AG04450 (cell line): ENCODE data around the gene NUDT22. TPM values are rescaled to one million over a fixed set of nuclear protein-coding genes. Genes with fewer than 3 reads are reported as not detected.

Source experiments
- CTCF ChIA-PET: fragments of 300-600, 350-600 bp; formaldehyde crosslinking; extraction: SDS; loops from one replicate; lab custom pipeline; 2022; ENCODE audit warnings: antibody characterized with exemption, inconsistent platforms; lab: Charles Lee
- POLR2A ChIA-PET: fragments of 350-600 bp; formaldehyde crosslinking; extraction: SDS; loops from one replicate; lab custom pipeline; 2021; ENCODE audit warnings: antibody characterized with exemption, inconsistent platforms; lab: Yijun Ruan, JAX
- DNase-seq: peaks from one replicate; pipeline ENCODE4 v3.0.0-alpha.2; 2011; ENCODE audit warnings: low read depth, low spot score
- H3K27ac ChIP-seq: one replicate; pipeline ENCODE4 v1.5.1; 2012; ENCODE audit warnings: low read depth, low read length, control low read depth
- H3K27me3 ChIP-seq: one replicate; pipeline ENCODE4 v1.6.0; 2012; ENCODE audit warnings: low read length; ENCODE audit not compliant: control insufficient read depth, insufficient read depth
- H3K4me3 ChIP-seq: 2 replicates; pipeline ENCODE4 v1.5.1; 2011; ENCODE audit warnings: mild to moderate bottlenecking, low read depth, low read length, control low read depth
- H3K9me3 ChIP-seq: 2 replicates; pipeline ENCODE4 v1.5.1; 2012; ENCODE audit warnings: low read length; ENCODE audit not compliant: control insufficient read depth, insufficient read depth
- polyA plus RNA-seq: library from polyadenylated mRNA; depleted of rRNA; stranded (reverse); fragments of >200 nt; gene quantifications from 2 replicates; pipeline ENCODE4 v1.2.3, GENCODE V29; 2011; rRNA removed
- TF ChIP-seq, protein P1 (sequence below): IDR thresholded peaks from 2 replicates; pipeline ENCODE4 v1.5.1; 2011; ENCODE audit warnings: low read depth, low read length, control low read depth, inconsistent platforms

NUDT22 gene
- polyA plus RNA-seq, 1 experiment = 18.8 TPM

DNA sequence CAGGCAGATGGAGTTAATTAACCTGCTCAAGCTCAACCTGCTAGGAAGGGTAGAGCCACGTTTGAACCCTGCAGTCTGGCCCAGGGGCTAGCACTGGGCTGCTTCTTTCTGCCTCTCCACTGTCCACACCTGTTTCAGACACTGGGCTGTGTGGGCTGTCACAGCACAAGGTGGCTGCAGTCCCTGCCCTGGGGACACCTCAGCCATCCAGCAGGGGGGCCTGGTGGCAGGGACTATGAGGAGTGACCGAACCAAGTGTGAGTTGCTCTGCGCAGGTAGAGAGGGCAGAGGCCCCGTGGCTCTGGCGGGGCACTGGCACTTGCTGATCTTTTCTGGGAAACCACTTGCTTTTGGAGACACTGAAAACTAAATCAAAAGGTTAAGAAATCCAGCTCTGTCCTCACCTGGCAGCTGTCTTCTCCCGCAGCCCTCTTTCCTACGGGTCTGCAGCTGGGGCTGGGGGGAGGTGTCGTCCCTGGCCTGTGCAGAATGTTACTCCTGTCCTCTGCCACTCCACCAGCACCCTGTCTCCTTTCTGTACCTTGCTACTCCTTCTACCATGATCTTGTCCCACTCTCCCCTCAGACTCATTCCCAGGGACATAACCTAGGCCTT lies 52.6 kb downstream of the NUDT22 start:
- POLR2A ChIA-PET = no interaction called here

More for the DNA sequence above, 52.6 kb downstream of the NUDT22 start:
- DNase-seq = no peak
- H3K27me3 ChIP-seq = no peaks in the 10 kb centered on the region
- TF ChIP-seq, protein P1, sequence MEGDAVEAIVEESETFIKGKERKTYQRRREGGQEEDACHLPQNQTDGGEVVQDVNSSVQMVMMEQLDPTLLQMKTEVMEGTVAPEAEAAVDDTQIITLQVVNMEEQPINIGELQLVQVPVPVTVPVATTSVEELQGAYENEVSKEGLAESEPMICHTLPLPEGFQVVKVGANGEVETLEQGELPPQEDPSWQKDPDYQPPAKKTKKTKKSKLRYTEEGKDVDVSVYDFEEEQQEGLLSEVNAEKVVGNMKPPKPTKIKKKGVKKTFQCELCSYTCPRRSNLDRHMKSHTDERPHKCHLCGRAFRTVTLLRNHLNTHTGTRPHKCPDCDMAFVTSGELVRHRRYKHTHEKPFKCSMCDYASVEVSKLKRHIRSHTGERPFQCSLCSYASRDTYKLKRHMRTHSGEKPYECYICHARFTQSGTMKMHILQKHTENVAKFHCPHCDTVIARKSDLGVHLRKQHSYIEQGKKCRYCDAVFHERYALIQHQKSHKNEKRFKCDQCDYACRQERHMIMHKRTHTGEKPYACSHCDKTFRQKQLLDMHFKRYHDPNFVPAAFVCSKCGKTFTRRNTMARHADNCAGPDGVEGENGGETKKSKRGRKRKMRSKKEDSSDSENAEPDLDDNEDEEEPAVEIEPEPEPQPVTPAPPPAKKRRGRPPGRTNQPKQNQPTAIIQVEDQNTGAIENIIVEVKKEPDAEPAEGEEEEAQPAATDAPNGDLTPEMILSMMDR = no peak
- no peak overlapping the region for H3K27ac ChIP-seq
- H3K9me3 ChIP-seq = no peaks in the 10 kb centered on the region
- no peak overlapping the region for H3K4me3 ChIP-seq
- CTCF ChIA-PET = interaction anchor here (1.8 kb wide), 1 partner anchor 26 kb away, joined by 13 read pairs; no protein-coding TSS in a partner anchor

Other genes starting within 250 kb of the NUDT22 start
- gene OTUB1, start 239.8 kb upstream of the NUDT22 start, polyA plus RNA-seq = 99.0 and 105 TPM in 2 replicates
- 0.17 and 0.33 TPM in 2 replicates for gene FLRT1, start 190.3 kb upstream of the NUDT22 start, polyA plus RNA-seq
- 8.0 and 8.1 TPM in 2 replicates for gene MACROD1, start 60.2 kb upstream of the NUDT22 start, polyA plus RNA-seq
- gene STIP1, start 40.1 kb upstream of the NUDT22 start, polyA plus RNA-seq = 166 and 171 TPM in 2 replicates
- 0.38 and 0.72 TPM in 2 replicates for gene FERMT3, start 19.6 kb upstream of the NUDT22 start, polyA plus RNA-seq
- 21.6 and 34.0 TPM in 2 replicates for gene TRPT1, start 88 bp upstream of the NUDT22 start, polyA plus RNA-seq
- gene DNAJC4, start 4.3 kb downstream of the NUDT22 start, polyA plus RNA-seq = 18.7 and 28.4 TPM in 2 replicates
- 11.8 and 15.7 TPM in 2 replicates for gene VEGFB, start 8.3 kb downstream of the NUDT22 start, polyA plus RNA-seq
- gene FKBP2, start 14.8 kb downstream of the NUDT22 start, polyA plus RNA-seq = 29.9 and 39.0 TPM in 2 replicates
- gene PPP1R14B, start 20.7 kb downstream of the NUDT22 start, polyA plus RNA-seq = 119 and 146 TPM in 2 replicates
- 11.7 and 13.0 TPM in 2 replicates for gene PLCB3, start 25.3 kb downstream of the NUDT22 start, polyA plus RNA-seq
- gene BAD, start 58.4 kb downstream of the NUDT22 start, polyA plus RNA-seq = 36.1 and 54.8 TPM in 2 replicates
- 12.4 and 21.1 TPM in 2 replicates for gene GPR137, start 59.6 kb downstream of the NUDT22 start, polyA plus RNA-seq
- gene KCNK4, start 65.0 kb downstream of the NUDT22 start, polyA plus RNA-seq = not detected in 2 replicates
- gene CATSPERZ, start 74.1 kb downstream of the NUDT22 start, polyA plus RNA-seq = 0.14 TPM in 1 of 2 replicates, not detected in the other
- gene ESRRA, start 79.2 kb downstream of the NUDT22 start, polyA plus RNA-seq = 5.5 and 7.4 TPM in 2 replicates
- 194 and 208 TPM in 2 replicates for gene TRMT112, start 91.3 kb downstream of the NUDT22 start, polyA plus RNA-seq
- 366 and 383 TPM in 2 replicates for gene PRDX5, start 91.8 kb downstream of the NUDT22 start, polyA plus RNA-seq
- 1.4 and 2.0 TPM in 2 replicates for gene CCDC88B, start 113.9 kb downstream of the NUDT22 start, polyA plus RNA-seq
- gene RPS6KA4, start 132.9 kb downstream of the NUDT22 start, polyA plus RNA-seq = 21.9 and 29.6 TPM in 2 replicates